ENCODE results near the gene ADAMTS18.

DNA sequence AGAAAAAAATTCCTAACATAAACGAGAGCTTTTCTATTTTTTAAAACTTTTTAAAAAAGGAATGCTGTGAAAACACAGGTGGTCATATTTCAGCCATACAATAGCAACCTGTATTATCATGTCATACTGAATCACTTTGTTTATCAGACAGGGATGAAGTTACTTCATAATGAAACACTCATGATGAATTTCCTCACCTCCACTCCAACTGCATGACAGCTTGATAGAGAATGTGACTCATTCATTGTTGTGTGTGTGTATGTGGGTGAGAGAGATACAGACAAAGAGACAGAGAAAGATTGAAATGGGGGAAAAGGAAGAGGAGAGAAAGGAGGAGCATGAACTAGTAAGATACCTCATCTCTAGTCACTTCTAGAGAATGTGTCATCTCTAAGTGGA is 126.7 kb downstream of the ADAMTS18 start:
- no peak for TF ChIP-seq CTCF (optimal IDR thresholded peaks at IDR 0.05 in 1 of 3, IDR thresholded peaks at IDR 0.05 in 1 of 3, conservative IDR thresholded peaks at IDR 0.05 in 1 of 3; ENCODE audit: extremely low read depth in 1 of 3, insufficient read depth in 2 of 3, low read length in 3 of 3)
- TF ChIP-seq EZH2 (IDR thresholded peaks at IDR 0.05; ENCODE audit: low read length) = no peak
